ENCODE data around the gene LMAN1L.

- TF ChIP-seq CTCF (IDR thresholded peaks at IDR 0.05): no peak
- TF ChIP-seq POLR2A (IDR thresholded peaks at IDR 0.05): no peak
These were observed 19.3 kb upstream of the LMAN1L start for GRCh38 chr15:74793135-74794028.
